Smooth muscle cell of the pulmonary artery (primary cell): ENCODE measurements around the gene ASMT. TPM values are rescaled to one million over a fixed set of nuclear protein-coding genes. Genes with fewer than 3 reads are reported as not detected.

Experiments used
- total RNA-seq: library from RNA; depleted of rRNA; stranded (reverse); fragments of >200 nt; gene quantifications from 2 replicates; pipeline ENCODE4 v1.2.3, GENCODE V29; 2014

Gene ASMT, protein sequence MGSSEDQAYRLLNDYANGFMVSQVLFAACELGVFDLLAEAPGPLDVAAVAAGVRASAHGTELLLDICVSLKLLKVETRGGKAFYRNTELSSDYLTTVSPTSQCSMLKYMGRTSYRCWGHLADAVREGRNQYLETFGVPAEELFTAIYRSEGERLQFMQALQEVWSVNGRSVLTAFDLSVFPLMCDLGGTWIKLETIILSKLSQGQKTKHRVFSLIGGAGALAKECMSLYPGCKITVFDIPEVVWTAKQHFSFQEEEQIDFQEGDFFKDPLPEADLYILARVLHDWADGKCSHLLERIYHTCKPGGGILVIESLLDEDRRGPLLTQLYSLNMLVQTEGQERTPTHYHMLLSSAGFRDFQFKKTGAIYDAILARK
- total RNA-seq, result 0.07 TPM in 1 of 2 replicates, not detected in the other

DNA sequence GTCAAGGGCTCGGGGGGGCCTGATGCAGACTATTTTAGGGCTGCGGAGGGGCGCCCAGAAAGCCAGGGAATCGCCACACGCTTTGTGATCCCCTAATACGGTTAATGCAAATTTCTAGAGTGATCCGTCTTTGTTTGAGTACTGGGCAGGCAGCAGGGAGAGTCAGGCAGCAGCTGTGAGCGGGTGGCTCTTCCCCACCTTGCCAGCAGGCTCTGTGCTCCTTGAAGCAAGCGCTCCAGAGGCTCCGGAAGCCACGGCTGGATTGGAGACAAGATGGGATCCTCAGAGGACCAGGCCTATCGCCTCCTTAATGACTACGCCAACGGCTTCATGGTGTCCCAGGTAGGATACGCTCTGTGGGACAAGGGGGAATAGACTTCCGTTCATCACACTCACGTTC, at the start of gene ASMT:
Gene ASMT, plus strand, starts transcription at position 133 of the 400 bp plus-strand sequence. Its CDS starts 141 bp downstream, at position 274.

DNA sequence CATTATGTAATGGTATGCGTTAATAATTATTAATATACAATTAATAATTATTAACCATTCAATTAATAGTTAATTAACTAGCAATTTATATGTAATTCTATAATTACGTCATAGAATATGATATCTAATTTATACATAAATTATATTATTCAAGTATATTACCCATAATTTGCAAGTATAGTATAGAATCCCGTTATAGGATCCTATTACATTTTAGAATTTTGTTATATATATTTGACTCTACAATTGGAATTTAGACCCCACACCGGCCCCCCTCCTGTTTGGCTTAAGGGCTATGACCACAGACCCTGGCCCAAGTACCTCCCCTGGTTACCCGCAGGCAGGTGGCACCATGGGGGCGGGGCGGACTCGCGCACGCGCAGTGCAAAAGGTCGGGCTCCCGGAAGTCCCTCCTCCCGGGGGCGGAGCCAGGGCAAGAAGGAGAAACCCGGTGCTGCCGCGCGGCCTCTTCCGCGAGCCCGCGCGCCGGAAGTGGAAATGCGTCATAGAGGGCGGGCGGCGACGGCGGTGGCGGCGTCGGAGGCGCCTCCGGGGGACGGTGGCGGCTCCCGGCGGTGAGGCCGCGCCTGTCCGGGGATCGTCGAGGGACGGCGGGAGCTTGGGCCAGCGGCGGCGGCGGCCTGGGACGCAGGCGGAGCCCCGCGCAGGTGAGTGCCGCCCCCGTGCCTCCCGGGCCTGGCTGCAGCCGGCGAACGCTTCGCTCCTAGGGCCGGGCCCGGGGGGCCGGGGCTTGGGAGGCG, 23.6 kb upstream of the ASMT start, which contains the start of gene AKAP17A:
Gene AKAP17A, plus strand, starts transcription at position 503 of the 761 bp plus-strand sequence. CDS start 1,859 bp downstream, outside the sequence.

Other genes starting within 250 kb of the ASMT start
- gene SLC25A6, start 222.9 kb upstream of the ASMT start, total RNA-seq, result 200 and 212 TPM in 2 replicates
- gene ASMTL, start 162.2 kb upstream of the ASMT start, total RNA-seq, result 17.8 and 17.9 TPM in 2 replicates
- gene P2RY8, start 77.9 kb upstream of the ASMT start, total RNA-seq, result not detected in 2 replicates
- gene AKAP17A, start 23.5 kb upstream of the ASMT start, total RNA-seq, result 22.8 and 29.2 TPM in 2 replicates